GM21526 (cell line): ENCODE results near the gene CD320.
A peak's percentile ranks its signal among the peaks of the same experiment; 100 is the strongest.
"Not testable (repeated sequence)": the region's sequence is repeated elsewhere in the genome, so short reads cannot be mapped to it uniquely, and the experiment has no call there.

Experiments used
- ATAC-seq: cut with Tn5 transposase; IDR thresholded peaks from one replicate; pipeline ENCODE4 v1.9.1; 2021; ENCODE audit warnings: moderate library complexity; ENCODE audit not compliant: unreplicated experiment, low FRiP score

The CD320 gene

GRCh38 chr19:8333767-8334457 lies 25.8 kb upstream of the CD320 start:
- no peak for ATAC-seq

GRCh38 chr19:8332976-8333766 lies 25.0 kb upstream of the CD320 start:
- no peak for ATAC-seq

GRCh38 chr19:8331263-8331845 lies 23.2 kb upstream of the CD320 start:
- ATAC-seq = no peak

GRCh38 chr19:8329996-8330395 lies 21.8 kb upstream of the CD320 start:
- no peak for ATAC-seq

- ATAC-seq = no peak
These were observed 17.3 kb upstream of the CD320 start for GRCh38 chr19:8325454-8325853.

GRCh38 chr19:8324186-8325050 lies 16.3 kb upstream of the CD320 start:
- no peak for ATAC-seq

- ATAC-seq = no peak
These were observed 15.6 kb upstream of the CD320 start for GRCh38 chr19:8323781-8324185.

GRCh38 chr19:8322638-8322997 lies 14.5 kb upstream of the CD320 start:
- no peak for ATAC-seq

- no peak for ATAC-seq
These were observed 14.0 kb upstream of the CD320 start for GRCh38 chr19:8321986-8322637.

- ATAC-seq = peak; percentile 68
These were observed 13.2 kb upstream of the CD320 start, which contains the start of the genes NDUFA7 and RPS28 for GRCh38 chr19:8321067-8321985. Gene NDUFA7, minus strand, starts transcription at chr19:8321375. Its CDS starts 17 bp downstream, at chr19:8321358. Gene RPS28, plus strand, starts transcription at chr19:8321496. Its CDS starts 35 bp downstream, at chr19:8321531.

GRCh38 chr19:8320564-8321066 lies 12.5 kb upstream of the CD320 start:
- ATAC-seq = peak; percentile 3

GRCh38 chr19:8319807-8320520 lies 11.8 kb upstream of the CD320 start:
- ATAC-seq = no peak

GRCh38 chr19:8318835-8319234 lies 10.7 kb upstream of the CD320 start:
- not testable (repeated sequence) for ATAC-seq

- ATAC-seq = no peak
These were observed 8.4 kb upstream of the CD320 start for GRCh38 chr19:8316351-8317125.

GRCh38 chr19:8314981-8315640 lies 7.0 kb upstream of the CD320 start:
- not testable (repeated sequence) for ATAC-seq

- no peak for ATAC-seq
These were observed 3.5 kb upstream of the CD320 start for GRCh38 chr19:8311461-8312260.
